NCI-H2227 treated with DMSO at 0.1 percent for 48 hours (cell line): ENCODE results near the gene OR6J1.
"Not testable (repeated sequence)": the region's sequence is repeated elsewhere in the genome, so short reads cannot be mapped to it uniquely, and the experiment has no call there.

ENCODE experiments used
- DNase-seq: peaks from one replicate; lab custom pipeline; 2025; lab: John Stamatoyannopoulos, UW

Gene OR6J1

GRCh38 chr14:22606380-22606779, 37.8 kb downstream of the OR6J1 start:
- no peak for DNase-seq

DNA sequence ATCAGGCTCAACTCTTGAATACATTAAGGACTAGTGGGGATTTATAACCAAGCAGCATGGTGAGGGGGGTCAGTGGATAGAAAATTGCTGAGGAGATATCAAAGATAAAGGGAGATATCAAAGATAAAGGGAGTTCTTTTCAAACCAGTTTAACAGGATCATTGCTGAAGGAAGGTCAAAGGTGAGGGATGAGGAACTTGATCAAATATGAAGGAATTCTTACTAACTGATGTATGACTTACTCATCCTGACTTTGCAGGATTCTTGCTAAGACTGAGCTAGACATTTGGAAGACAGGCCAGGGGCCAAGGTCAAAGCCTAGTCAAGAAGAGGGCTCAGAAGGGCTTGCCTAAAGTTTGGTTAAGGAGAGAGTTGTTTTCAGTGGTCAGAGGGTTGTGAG, 41.3 kb downstream of the OR6J1 start:
- no peak for DNase-seq

DNA sequence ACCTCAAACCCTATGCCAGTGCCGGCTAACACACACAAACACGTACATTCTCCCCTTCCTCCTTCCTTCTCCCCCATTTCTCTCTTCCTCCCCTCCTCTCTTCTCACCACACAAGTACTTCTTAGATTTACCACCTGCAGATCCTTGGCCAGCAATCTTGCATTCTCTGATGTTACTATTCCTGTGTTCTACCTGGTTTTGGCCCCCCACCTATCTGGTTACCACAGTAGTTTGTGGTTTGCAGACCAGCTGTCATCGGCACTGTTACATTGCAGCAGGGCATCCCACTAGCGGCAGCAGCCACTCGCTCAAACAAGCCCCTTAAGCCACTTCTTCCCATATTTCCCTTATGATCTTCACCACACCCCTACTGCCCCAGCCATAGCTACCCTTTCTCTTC, 42.2 kb downstream of the OR6J1 start:
- DNase-seq, result no peak

DNA sequence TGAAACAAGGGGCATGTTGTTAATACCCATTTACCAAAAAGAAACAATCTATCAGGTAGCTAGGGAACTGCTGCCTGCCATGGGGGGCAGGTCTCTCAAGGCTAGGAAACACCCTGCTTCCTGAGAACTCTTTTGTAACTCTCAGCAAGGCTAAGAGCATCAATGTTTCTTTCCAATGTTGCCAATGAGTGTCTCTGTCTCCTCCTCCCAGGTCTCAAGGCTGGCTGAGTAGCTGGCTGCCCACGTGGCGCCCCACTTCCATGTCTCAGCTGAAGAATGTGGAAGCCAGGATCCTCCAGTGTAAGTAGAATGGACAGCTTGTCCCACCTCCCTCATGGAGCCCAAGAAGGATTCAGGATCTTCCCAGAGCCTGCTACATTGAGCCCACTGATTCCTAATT, 42.7 kb downstream of the OR6J1 start:
- no peak for DNase-seq

GRCh38 chr14:22600027-22600426, 44.1 kb downstream of the OR6J1 start:
- no peak for DNase-seq

- DNase-seq, result no peak
Observed at GRCh38 chr14:22599349-22599748, 44.8 kb downstream of the OR6J1 start.

DNA sequence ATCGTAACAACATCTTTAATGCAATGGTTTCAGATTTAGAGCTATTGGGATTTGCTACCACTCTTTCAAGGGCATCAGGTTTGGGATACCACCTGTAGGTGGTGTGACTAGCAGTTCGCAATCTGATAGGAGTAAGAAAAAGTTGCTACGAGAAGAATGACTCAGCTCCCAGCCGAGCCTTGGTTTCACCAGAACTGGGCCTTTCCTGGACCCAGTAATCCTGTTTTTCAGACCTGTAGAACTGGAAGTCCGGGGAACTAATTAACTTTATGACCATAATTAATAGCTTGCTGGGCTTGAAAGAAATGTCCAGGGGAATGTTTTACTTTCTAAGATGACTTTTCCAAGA, 45.3 kb downstream of the OR6J1 start:
- DNase-seq, result peak; percentile 49

DNA sequence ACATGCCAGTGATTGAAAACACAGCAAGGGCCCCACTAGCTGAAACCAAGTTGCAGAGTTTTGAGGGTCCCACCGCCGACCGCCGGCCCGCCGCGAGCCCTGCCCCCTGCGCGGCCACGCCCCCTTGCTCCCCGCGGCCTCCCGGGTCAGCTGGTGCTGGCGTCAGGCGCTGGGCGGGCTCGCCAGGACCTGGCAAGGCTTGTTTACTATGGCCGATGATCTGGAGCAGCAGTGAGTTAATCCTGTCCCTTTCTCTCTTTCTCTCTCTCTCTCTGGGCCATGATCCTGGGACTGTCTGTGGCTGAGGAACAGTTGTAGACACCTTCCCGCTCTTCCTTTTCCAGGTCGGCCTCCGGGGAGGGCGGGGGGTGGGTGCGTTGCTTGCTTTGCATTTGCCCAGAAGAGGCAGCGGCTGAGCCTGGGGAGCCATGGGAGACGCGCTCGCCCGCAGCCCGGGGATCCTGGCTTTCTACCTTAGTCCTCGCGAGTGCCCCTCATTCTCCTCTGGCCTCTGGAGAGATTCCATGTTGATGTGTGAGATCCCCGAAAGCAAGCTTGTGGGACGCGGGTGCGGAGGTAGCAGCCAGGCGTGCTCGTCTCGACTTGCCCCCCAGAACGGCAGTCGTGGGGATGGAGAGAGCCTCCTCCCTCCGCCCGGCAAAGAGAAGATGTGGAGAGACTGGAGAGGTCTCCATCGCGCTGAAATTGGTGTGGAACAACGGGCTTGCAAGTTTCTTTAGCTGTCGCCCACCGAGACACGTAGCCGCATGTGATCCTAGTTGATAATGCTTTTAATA, 45.9 kb downstream of the OR6J1 start, which contains the start of gene ABHD4:
ABHD4 (plus strand) TSS at position 202 of the 797 bp plus-strand sequence; CDS start at position 209, 7 bp downstream.
- peak; percentile 49 for DNase-seq

DNA sequence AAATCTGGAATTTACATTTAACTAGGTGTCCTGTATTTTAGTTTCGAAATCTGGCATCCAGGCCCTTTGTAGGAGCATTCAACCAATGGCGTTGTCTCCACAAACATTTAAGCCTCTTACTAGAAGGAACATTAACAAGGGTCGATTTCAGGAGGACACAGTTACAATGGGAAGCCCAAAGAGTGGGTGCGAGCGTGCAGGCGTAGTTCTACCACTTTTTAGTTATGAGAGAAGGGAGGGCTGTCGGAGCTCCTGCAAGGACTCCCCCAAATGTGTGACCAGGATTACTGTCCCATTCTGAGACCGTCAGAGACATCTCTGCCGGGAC, 46.4 kb downstream of the OR6J1 start:
- no peak for DNase-seq

DNA sequence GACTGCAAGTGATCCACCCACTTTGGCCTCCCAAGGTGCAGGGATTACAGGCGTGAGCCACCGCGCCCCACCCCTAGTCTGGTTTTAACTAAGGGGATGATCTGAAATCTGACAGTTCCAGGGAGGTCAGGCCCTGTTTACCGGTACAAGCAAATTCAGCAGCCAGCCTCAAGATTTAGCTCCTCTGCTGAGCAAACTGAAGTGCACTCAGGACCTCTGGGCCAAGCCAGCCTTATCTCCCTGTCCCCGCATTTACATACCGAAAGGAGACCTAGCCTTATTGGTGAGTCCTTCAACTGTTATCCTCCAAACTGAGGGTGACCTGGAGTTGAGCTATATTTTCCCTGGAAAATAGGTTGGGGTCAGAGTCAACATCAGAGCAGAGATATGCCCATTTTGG, 46.9 kb downstream of the OR6J1 start:
- no peak for DNase-seq

GRCh38 chr14:22596354-22596879, 47.7 kb downstream of the OR6J1 start:
- no peak for DNase-seq

DNA sequence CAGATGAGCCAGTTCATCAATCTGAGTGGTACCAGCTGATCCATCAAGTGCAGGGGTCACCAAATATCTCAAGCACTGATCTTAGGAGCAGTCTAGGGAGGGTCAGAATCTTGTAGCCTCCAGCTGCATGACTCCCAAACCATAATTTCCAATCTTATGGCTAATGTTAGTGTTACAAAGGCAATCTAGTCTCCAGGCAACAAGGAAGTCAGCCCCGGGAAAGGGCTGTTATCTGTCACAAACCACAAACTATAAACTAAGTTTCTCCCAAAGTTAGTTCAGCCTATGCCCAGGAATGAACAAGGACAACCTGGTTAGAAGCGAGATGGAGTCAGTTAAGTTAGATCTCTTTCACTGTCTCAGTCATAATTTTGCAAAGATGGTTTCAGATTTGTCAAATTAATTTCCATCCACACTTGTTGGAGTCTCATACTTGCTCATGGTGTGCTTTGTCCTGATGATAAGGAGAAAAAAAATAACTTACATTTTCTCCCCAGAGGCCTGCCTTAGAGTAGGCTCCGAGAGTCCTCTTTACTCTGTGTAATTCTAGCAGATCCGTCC, 49.9 kb downstream of the OR6J1 start:
- DNase-seq, result no peak

DNA sequence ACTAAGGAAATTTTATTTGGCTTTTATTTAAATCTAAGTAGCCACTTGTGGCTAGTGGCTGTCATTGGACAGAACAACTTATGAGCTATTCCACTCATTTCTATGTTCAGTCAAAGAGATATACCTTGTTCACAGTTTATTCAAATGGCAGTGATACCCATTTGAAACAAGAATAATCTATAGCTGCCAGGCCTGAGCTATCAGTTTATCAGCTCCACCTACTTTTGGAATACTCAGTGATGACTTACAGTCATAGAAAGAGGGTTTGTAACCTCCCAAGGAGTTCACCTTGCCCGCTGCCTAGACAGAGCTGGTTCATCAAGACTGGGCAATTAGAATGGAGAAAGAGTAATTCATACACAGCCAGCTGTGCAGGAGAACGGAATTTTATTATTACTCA, 50.6 kb downstream of the OR6J1 start:
- no peak for DNase-seq

DNA sequence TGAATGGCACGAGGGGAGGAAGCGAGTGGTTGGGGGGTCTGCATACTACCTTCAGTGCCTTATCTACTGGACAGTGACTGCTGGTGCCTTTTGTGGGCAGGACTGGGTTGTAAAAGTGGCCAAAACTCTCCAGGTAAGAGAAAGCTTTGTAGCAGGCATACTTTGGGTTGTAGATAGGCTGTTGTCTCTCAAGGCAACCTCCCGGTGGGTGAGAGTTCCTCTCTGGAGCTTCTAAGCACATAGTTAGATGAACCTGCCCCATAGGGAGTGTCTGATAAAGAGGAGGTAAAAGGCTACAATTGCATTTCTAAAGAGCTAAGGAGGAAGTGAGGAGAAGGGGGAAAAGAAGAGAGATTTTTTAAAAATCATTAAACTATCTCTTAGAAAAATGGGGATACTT, 51.0 kb downstream of the OR6J1 start:
- no peak for DNase-seq

DNA sequence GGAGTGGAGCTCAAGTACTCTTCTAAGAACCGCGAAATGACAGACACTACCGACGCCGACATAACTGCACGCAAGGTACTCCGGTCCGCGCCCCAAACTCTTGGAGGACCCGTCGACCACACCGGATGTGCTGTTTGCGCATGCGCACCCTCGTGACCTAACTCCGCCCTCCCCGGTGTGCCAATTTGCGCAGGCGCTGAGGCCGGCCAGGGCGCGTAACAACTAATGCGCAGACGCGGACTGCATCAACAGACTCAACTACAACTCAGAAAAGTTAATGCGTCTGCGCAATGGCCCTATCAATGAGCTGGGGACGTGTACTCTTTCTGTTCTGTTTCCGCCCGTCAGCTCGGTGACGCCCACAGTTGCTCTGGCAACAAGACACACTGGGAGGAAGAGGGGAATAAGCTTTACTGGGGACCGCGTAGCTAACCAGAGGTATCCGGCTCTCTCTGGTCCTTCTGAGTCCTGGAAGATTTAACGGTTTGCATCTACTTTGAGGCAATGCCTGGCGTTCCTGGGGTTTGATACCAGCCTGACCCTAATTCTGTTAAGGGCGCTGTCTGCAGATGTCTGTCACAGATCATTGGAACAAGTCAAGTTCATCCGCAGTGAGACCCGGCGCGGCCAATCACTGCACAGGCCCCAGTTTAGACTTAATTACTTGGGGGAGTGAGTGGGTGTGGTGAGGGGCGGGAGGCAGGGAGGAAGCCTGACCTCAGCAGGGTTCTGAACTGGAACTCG, 54.9 kb downstream of the OR6J1 start, which contains the start of gene DAD1:
DAD1 (minus strand) TSS at position 129 of the 744 bp plus-strand sequence; CDS start at position 62, 67 bp downstream.
- peak; percentile 98 for DNase-seq

DNA sequence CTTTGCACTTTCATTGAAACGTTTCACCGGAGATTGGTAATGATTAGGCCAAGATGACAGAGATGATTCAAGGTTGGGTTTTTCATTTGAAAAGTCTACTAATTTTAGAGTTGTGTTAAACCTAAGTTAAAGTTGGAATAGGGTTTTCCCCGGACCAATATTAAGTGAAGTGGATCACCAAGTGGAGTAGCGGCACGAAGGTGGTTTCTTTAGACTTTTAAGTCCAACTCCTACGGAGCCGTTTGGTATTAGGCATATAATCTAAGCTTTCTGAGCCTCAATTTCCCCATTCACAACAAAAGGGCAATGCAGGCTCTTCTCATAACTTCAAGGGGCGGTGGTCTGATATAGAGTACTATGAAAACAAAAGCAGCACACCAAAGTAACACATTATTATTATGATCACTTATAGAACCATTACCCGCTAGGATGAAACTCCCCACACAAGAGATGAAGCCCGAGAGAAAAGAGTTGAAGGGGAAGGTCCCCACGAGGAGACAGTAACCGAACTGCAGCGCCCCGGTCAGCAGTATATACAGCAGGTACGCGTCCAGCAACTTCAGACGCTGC, 55.5 kb downstream of the OR6J1 start:
- no peak for DNase-seq

- not testable (repeated sequence) for DNase-seq
Observed at GRCh38 chr14:22587677-22588422, 56.3 kb downstream of the OR6J1 start.

- DNase-seq, result no peak
Observed at GRCh38 chr14:22587247-22587646, 56.9 kb downstream of the OR6J1 start.

GRCh38 chr14:22583994-22584393, 60.2 kb downstream of the OR6J1 start:
- DNase-seq, result no peak
